Hippocampal formation (tissue), 2 donors: ENCODE data around the gene MED13L.
"Not testable (repeated sequence)": the region's sequence is repeated elsewhere in the genome, so short reads cannot be mapped to it uniquely, and the experiment has no call there.

Source experiments
- DNase-seq, 2 donors: peaks; one replicate each; lab custom pipeline; 2025; lab: John Stamatoyannopoulos, UW

Gene MED13L

GRCh38 chr12:116248433-116248832 is 29.1 kb downstream of the MED13L start:
- no peak for DNase-seq

GRCh38 chr12:116247377-116247776 is 30.1 kb downstream of the MED13L start:
- DNase-seq = no peak

GRCh38 chr12:116246490-116247179 is 30.9 kb downstream of the MED13L start:
- DNase-seq = no peak

GRCh38 chr12:116245189-116245588 is 32.3 kb downstream of the MED13L start:
- no peak for DNase-seq

GRCh38 chr12:116244474-116245090 is 32.9 kb downstream of the MED13L start:
- DNase-seq = no peak

- no peak for DNase-seq
Observed at GRCh38 chr12:116244001-116244400, 33.5 kb downstream of the MED13L start.

GRCh38 chr12:116242740-116243139 is 34.8 kb downstream of the MED13L start:
- no peak for DNase-seq

GRCh38 chr12:116241157-116241759 is 36.2 kb downstream of the MED13L start:
- DNase-seq = no peak

- not testable (repeated sequence) for DNase-seq
Observed at GRCh38 chr12:116238570-116239119, 38.8 kb downstream of the MED13L start.

- DNase-seq = no peak
Observed at GRCh38 chr12:116238149-116238548, 39.3 kb downstream of the MED13L start.

- DNase-seq = no peak
Observed at GRCh38 chr12:116236976-116237375, 40.5 kb downstream of the MED13L start.

GRCh38 chr12:116236148-116236731 is 41.3 kb downstream of the MED13L start:
- peak; percentile 42 to 72 for DNase-seq

GRCh38 chr12:116234148-116234547 is 43.3 kb downstream of the MED13L start:
- not testable (repeated sequence) for DNase-seq

GRCh38 chr12:116233669-116234068 is 43.8 kb downstream of the MED13L start:
- DNase-seq = no peak

- no peak for DNase-seq
Observed at GRCh38 chr12:116227811-116228210, 49.7 kb downstream of the MED13L start.

GRCh38 chr12:116226026-116226425 is 51.5 kb downstream of the MED13L start:
- DNase-seq = no peak

- DNase-seq = no peak
Observed at GRCh38 chr12:116222358-116222757, 55.1 kb downstream of the MED13L start.

- no peak for DNase-seq
Observed at GRCh38 chr12:116220756-116221155, 56.7 kb downstream of the MED13L start.

GRCh38 chr12:116217045-116217735 is 60.3 kb downstream of the MED13L start:
- no peak for DNase-seq

- no peak for DNase-seq
Observed at GRCh38 chr12:116216022-116216756, 61.3 kb downstream of the MED13L start.

GRCh38 chr12:116215023-116215422 is 62.5 kb downstream of the MED13L start:
- no peak for DNase-seq
